ENCODE results near the gene HMGN3. TPM values are rescaled to one million over a fixed set of nuclear protein-coding genes. Genes with fewer than 3 reads are reported as not detected.
A peak's percentile ranks its signal among the peaks of the same experiment; 100 is the strongest.

Gene HMGN3
- total and polyA plus RNA-seq, 2 of the 13 experiments (the other 11 are each of a cell fraction or from before 2014, with no cell fraction given) = 67.9 to 145 TPM

DNA sequence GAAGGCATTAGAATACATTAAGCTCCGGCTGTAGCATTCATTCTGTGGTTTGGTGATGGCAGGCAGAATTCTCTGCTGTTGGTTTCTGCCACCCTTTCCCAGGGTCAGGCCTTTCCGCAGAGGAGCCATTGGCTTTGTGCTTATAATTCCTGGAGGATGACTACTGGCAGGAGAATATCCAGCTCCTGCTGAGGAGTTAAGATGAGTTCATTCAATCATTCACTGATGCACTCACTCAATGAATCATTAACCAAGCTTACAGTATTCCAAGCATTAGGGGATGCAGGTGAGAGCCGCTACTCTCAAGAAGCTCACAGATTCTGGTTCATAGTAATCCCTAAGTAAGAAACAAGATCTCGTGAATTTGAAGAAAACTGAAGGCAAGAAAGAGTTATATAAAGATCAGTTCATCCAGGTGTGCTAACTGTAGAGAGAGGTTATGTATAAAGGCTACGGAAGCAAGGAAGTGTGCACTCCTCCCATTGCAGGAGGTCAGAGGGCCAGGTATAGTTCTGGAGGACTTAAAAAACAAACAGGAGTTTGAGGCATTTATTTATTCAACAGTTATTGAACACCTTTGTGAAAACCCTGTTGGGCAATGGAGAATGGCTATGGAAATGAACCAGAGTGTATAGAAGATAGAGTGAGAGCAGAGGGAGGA, 75.5 kb downstream of the HMGN3 start (continued):
- TF ChIP-seq NCOA2 (CRISPR knock-in tag; IDR thresholded peaks at IDR 0.05) (0 out of 2 replicates have a peak, but pooled peaks have one; percentile 14), SALL1 (CRISPR knock-in tag; IDR thresholded peaks at IDR 0.05) (peak; percentile 12; the same call in 1 of the 2 replicates)

DNA sequence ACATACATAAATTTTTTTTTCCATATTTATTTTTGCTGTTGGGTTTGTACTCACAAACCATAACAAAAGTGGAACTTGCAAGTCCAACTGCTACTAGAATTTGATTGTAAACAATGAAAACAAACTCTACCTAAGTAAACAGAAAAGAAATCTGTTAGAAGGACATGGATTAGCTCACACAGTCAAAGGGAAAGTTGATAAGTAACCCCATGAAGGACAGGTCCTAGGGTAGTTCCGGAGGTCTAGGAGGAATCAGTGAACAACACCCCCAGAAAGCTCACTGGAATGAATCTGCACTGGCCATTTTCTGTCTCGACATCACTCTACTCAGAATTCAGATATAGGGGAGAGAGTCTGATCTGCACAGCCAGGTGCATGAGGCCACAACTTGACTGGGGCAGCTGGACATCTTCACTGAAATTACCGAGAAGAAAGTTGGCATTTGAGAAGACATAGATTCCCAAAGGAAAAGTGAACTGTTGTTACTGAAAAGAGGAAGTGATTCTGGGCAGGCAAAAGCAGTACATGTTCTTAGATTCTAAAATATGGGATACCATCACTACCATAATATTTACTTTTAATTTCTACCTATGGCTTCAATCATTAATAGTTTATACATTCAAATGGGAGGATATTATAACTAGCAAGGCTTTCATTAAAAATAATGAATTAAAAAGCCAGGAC, 76.4 kb downstream of the HMGN3 start:
- peak overlapping the region; percentile 54 for H3K27ac ChIP-seq (ENCODE audit: extremely low read length, insufficient read depth, low read length)
- H3K27me3 ChIP-seq (ENCODE audit: control insufficient read depth in 1 of 2, insufficient read depth in 2 of 2, low read length in 2 of 2) = peaks cover 0 to 6% of the 10 kb centered on the region in 2 experiments; a peak in 1 of 5 replicates
- H3K9me3 ChIP-seq (ENCODE audit: low read length) = no peaks in the 10 kb centered on the region
- H3K79me2 ChIP-seq (ENCODE audit: insufficient read depth, low read length) = no peaks in the 10 kb centered on the region
- H3K4me3 ChIP-seq (replicated peaks in 1 of 3; ENCODE audit: insufficient read depth in 1 of 3, low read depth in 2 of 3, low read length in 3 of 3) = peak overlapping the region in 2 of 3 experiments; percentile 27 to 39; a peak in 3 of 6 replicates
- ATAC-seq (peak; percentile 94), DNase-seq (ENCODE audit: low spot score) (peak; percentile 63), FAIRE-seq (peak; percentile 47)
- H2AFZ ChIP-seq (ENCODE audit: low read length) = no peak overlapping the region
- intact Hi-C loops (cut with micrococcal nuclease; ENCODE audit: unreplicated experiment) = no loop called here
- no TSS peak for BruUV-seq (replicated peaks)
- CTCF ChIA-PET (ENCODE audit: low intra/inter-chr PET ratio, low total read pairs) = no interaction called here
- in situ Hi-C loops (cut with HindIII; ENCODE audit: extremely low pct_ligation_motif_present, low pct_unique_long_range_greater_than_20kb) = no loop called here
- no peaks in the 10 kb centered on the region for H3K36me3 ChIP-seq (replicated peaks in 1 of 2; ENCODE audit: control insufficient read depth in 1 of 2, insufficient read depth in 2 of 2, low read length in 2 of 2)
- peaks cover 36% of the 10 kb centered on the region for H3K4me1 ChIP-seq (ENCODE audit: insufficient read depth, low read length)
- peak overlapping the region; percentile 67 for H3K4me2 ChIP-seq (ENCODE audit: low read depth, low read length)
- POLR2A ChIA-PET = no interaction called here
- H4K20me1 ChIP-seq (ENCODE audit: insufficient read depth, low read length) = no peaks in the 10 kb centered on the region
- WGBS (ENCODE audit: low lambda C conversion rate) = 0% methylated on average over 3 of the region's 3 CpGs
- H3K9ac ChIP-seq (ENCODE audit: insufficient read depth, low read depth, low read length) = no peak overlapping the region
- no peak for TF ChIP-seq ZNF12 (CRISPR knock-in tag; IDR thresholded peaks at IDR 0.05)
- no peak for TF ChIP-seq ZNF850 (CRISPR knock-in tag; conservative IDR thresholded peaks at IDR 0.05)
- TF ChIP-seq, protein P1, sequence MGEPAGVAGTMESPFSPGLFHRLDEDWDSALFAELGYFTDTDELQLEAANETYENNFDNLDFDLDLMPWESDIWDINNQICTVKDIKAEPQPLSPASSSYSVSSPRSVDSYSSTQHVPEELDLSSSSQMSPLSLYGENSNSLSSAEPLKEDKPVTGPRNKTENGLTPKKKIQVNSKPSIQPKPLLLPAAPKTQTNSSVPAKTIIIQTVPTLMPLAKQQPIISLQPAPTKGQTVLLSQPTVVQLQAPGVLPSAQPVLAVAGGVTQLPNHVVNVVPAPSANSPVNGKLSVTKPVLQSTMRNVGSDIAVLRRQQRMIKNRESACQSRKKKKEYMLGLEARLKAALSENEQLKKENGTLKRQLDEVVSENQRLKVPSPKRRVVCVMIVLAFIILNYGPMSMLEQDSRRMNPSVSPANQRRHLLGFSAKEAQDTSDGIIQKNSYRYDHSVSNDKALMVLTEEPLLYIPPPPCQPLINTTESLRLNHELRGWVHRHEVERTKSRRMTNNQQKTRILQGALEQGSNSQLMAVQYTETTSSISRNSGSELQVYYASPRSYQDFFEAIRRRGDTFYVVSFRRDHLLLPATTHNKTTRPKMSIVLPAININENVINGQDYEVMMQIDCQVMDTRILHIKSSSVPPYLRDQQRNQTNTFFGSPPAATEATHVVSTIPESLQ (CRISPR knock-in tag; conservative IDR thresholded peaks at IDR 0.05) = no peak
- no peak for TF ChIP-seq ZNF776 (CRISPR knock-in tag; IDR thresholded peaks at IDR 0.05)
- TF ChIP-seq ZFP41 (CRISPR knock-in tag; IDR thresholded peaks at IDR 0.05; ENCODE audit: borderline replicate concordance) = no peak
- TF ChIP-seq, protein P2, sequence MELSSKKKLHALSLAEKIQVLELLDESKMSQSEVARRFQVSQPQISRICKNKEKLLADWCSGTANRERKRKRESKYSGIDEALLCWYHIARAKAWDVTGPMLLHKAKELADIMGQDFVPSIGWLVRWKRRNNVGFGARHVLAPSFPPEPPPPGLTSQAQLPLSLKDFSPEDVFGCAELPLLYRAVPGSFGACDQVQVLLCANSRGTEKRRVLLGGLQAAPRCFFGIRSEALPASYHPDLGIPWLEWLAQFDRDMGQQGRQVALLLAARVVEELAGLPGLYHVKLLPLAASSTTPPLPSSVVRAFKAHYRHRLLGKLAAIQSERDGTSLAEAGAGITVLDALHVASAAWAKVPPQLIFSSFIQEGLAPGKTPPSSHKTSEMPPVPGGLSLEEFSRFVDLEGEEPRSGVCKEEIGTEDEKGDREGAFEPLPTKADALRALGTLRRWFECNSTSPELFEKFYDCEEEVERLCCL (CRISPR knock-in tag; IDR thresholded peaks at IDR 0.05; ENCODE audit: borderline replicate concordance) = no peak
- TF ChIP-seq JDP2 (CRISPR knock-in tag; IDR thresholded peaks at IDR 0.05; ENCODE audit: borderline replicate concordance) = no peak
- TF ChIP-seq ZNF629 (CRISPR knock-in tag; conservative IDR thresholded peaks at IDR 0.05) = no peak
- no peak for TF ChIP-seq BRCA1 (CRISPR knock-in tag; IDR thresholded peaks at IDR 0.05)
- no peak for TF ChIP-seq KLF12 (CRISPR knock-in tag; IDR thresholded peaks at IDR 0.05; ENCODE audit: borderline replicate concordance)
- TF ChIP-seq, protein P3, sequence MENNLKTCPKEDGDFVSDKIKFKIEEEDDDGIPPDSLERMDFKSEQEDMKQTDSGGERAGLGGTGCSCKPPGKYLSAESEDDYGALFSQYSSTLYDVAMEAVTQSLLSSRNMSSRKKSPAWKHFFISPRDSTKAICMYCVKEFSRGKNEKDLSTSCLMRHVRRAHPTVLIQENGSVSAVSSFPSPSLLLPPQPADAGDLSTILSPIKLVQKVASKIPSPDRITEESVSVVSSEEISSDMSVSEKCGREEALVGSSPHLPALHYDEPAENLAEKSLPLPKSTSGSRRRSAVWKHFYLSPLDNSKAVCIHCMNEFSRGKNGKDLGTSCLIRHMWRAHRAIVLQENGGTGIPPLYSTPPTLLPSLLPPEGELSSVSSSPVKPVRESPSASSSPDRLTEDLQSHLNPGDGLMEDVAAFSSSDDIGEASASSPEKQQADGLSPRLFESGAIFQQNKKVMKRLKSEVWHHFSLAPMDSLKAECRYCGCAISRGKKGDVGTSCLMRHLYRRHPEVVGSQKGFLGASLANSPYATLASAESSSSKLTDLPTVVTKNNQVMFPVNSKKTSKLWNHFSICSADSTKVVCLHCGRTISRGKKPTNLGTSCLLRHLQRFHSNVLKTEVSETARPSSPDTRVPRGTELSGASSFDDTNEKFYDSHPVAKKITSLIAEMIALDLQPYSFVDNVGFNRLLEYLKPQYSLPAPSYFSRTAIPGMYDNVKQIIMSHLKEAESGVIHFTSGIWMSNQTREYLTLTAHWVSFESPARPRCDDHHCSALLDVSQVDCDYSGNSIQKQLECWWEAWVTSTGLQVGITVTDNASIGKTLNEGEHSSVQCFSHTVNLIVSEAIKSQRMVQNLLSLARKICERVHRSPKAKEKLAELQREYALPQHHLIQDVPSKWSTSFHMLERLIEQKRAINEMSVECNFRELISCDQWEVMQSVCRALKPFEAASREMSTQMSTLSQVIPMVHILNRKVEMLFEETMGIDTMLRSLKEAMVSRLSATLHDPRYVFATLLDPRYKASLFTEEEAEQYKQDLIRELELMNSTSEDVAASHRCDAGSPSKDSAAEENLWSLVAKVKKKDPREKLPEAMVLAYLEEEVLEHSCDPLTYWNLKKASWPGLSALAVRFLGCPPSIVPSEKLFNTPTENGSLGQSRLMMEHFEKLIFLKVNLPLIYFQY (CRISPR knock-in tag; IDR thresholded peaks at IDR 0.05; ENCODE audit: borderline replicate concordance) = no peak
- peak; percentile 49; the same call in 1 of the 2 replicates for TF ChIP-seq NCOA2 (CRISPR knock-in tag; IDR thresholded peaks at IDR 0.05)
- no peak for TF ChIP-seq NFYB (CRISPR knock-in tag; IDR thresholded peaks at IDR 0.05)
- TF ChIP-seq ZBTB7B (CRISPR knock-in tag; IDR thresholded peaks at IDR 0.05) = 0 out of 2 replicates have a peak, but pooled peaks have one; percentile 40

Data from HepG2 (cell line).